Fibroblast of skin of left biceps (primary cell): ENCODE results near the gene EPHA3.
"Not testable (repeated sequence)": the region's sequence is repeated elsewhere in the genome, so short reads cannot be mapped to it uniquely, and the experiment has no call there.

Experiments used
- DNase-seq, 2 experiments: peaks; one replicate each; pipeline ENCODE4 v3.0.0-alpha.2; 2013; ENCODE audit warnings: low read depth in 2 of 2

EPHA3 gene

GRCh38 chr3:89280822-89281365 is 173.5 kb downstream of the EPHA3 start:
- no peak for DNase-seq

DNA sequence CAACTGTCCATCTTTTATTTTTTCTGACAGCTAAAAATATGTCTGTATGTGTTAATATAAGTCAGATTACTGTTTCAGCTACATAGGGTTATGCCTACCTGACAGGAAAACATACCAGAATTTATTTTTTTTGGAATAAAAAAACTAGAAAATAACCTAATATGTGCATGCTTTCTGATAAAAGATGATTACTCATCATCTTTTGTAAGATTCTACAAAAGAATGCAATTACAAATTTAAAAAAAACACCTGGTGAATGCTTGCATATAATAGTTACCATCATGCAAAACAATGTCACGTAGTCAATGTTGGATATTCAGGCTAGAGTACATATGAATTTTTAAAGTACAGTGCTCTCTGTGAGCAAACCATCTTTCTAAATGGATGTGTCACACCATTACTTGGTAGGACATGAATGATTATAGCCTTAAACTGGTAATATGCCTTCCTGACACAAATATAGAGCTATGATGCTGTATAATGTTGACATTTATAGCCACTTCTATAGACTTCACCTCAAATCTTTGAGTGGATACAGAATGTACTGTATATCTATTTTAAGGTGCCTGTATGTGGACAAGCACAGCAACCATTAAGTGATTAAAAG is 180.6 kb downstream of the EPHA3 start:
- no peak for DNase-seq

- no peak for DNase-seq
Observed at GRCh38 chr3:89289574-89290190, 182.3 kb downstream of the EPHA3 start.

DNA sequence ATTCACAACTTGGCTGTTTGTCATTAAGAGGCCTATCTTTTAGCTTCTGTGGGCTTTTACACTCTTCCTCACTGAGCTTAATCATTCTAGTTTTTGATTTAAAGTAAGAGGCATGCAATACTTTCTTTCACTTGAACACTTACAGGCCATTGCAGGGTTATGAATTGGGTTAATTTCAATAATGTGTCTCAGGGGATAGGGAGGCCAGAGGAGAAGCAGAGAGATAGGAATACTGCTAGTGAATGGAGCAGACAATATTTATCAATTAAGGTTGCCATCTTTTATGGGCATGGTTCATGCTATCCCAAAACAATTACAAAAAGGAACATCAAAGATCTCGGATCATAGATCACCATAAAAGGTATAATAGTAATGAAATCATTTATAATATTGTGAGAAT is 189.8 kb downstream of the EPHA3 start:
- no peak for DNase-seq

- no peak for DNase-seq
Observed at GRCh38 chr3:89300526-89300925, 193.1 kb downstream of the EPHA3 start.

GRCh38 chr3:89300981-89301380 is 193.6 kb downstream of the EPHA3 start:
- DNase-seq: no peak

DNA sequence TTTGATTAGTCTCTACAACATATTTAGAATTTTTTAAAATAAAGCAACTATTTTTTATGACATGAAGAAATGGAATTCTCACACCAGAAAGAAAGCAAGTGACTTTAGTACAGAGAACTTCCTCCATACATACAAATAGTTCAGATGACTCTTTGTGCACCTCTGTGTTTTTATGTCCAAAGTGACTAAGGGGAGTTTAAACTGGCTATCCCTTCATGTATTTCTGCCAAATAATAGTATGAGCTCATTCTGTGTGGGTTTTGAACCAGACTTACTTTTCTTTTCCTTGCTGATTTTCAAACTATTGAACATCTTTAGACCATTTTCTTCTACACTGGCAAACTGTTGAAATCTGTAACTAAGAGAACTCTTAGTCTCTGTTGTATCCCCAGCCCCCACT is 196.3 kb downstream of the EPHA3 start:
- DNase-seq: peak in 1 of 2 experiments; percentile 48

- no peak for DNase-seq
Observed at GRCh38 chr3:89306540-89306939, 199.1 kb downstream of the EPHA3 start.

DNA sequence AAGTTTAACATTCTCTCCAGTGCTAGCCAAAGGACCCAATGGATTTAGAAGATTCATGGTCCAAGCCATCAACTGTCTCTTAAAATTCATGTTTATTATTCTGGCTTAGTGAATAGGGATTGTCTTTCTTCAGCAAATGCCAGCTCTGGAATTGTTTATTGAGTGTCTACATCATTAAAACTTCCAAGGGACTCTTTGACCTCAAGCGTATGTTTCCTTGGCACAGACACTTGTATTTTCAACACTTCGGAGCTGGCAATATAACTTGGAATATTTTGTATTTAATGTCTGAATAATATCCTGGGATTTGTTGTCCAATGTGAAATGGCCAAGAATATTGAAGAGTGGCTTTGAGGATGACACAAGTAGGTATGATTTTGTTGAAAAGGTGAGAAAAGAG is 204.2 kb downstream of the EPHA3 start:
- DNase-seq: no peak

GRCh38 chr3:89312141-89312540 is 204.7 kb downstream of the EPHA3 start:
- no peak for DNase-seq

- no peak for DNase-seq
Observed at GRCh38 chr3:89314454-89315098, 207.2 kb downstream of the EPHA3 start.

- no peak for DNase-seq
Observed at GRCh38 chr3:89315750-89316470, 208.5 kb downstream of the EPHA3 start.

DNA sequence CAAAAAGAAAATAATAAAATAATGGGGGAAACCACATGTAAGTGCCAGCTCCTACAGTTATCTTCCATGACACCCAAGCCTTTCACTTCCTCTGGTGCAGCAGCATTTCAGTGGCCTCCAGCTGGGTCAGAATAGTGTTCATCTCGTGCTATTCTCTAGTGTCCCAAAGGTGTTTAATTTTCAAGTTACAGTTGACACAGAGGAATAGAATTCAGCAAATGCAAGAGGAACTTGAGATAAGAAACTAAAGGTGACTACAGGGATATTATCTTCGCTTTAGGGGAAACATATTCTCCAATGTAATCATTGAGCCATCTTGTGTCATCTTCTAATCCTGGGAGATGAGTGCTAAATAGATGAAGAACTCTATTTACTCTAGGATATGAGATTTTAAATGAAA is 212.8 kb downstream of the EPHA3 start:
- DNase-seq: no peak

DNA sequence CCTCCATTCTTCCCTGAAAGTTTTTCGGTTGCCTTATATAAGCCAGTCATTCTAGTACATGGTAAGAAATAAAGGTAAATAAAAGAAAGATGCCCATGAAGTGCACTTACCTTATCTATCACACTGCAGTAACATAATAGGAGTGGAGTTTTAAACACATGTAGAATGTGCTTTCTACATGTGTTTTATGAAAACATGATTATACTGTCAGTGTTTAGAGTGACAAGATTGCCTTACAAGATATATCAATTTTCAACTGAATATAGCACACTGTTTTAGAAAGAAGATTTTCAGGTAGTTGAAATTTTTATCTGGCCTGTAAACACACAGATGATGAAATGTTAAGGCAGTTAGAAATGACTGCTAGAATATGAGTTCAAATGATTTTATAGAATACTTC is 219.6 kb downstream of the EPHA3 start:
- no peak for DNase-seq

DNA sequence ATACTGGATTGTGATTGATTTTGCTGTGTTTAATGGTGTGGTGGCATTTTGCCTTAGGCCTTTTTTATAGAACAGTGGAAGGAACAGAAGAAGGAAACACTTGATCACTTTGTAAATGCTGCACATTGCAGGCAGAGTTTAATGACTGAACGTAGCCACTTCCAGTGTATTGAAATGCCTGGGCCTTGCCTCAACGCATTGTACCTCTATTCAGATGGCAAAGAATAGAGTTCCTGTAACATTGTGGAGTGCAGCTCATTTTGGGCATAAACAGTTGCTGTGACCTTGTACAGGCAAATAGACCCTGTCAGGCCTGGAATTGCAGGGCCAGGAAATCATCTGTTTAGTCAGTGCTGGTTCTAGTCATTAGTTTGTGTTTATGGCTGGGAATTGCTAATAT is 225.0 kb downstream of the EPHA3 start:
- DNase-seq: no peak

DNA sequence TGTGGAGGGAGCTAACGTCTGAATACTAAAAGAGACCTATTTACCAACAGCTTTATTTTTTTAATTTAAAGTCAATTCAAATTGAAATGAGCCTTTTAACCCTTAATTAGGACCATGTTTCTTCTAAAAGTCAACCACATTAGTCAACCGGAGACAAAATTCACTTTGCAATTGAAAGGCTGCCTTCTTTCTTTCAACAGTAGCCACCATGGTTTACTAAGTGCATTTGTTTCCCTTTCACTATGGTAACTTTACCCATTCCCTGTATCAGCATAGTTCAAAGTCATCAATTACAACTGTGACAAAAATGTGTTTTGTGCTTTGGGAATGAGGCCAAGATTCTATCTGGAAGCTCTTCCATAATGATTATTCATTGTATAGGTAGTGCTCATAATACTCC is 225.4 kb downstream of the EPHA3 start:
- no peak for DNase-seq

- DNase-seq: no peak
Observed at GRCh38 chr3:89335693-89336092, 228.3 kb downstream of the EPHA3 start.

- no peak for DNase-seq
Observed at GRCh38 chr3:89340408-89340807, 233.0 kb downstream of the EPHA3 start.

- DNase-seq: no peak
Observed at GRCh38 chr3:89344076-89344475, 236.7 kb downstream of the EPHA3 start.

DNA sequence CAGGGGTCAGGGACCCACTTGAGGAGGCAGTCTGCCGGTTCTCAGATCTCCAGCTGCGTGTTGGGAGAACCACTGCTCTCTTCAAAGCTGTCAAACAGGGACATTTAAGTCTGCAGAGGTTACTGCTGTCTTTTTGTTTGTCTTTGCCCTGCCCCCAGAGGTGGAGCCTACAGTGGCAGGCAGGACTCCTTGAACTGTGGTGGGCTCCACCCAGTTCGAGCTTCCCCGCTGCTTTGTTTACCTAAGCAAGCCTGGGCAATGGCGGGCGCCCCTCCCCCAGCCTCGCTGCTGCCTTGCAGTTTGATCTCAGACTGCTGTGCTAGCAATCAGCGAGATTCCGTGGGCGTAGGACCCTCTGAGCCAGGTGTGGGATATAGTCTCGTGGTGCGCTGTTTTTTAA is 243.5 kb downstream of the EPHA3 start:
- not testable (repeated sequence) for DNase-seq

- DNase-seq: no peak
Observed at GRCh38 chr3:89353465-89353864, 246.0 kb downstream of the EPHA3 start.

- no peak for DNase-seq
Observed at GRCh38 chr3:89358281-89358680, 250.9 kb downstream of the EPHA3 start.
